GM23248 (cell line): ENCODE measurements around the gene KCNS3.

Experiments used
- EZH2 ChIP-seq: fragments of 200-600 bp; sonication (generic); IDR thresholded peaks from 2 replicates; pipeline ENCODE4 v1.6.1; 2018; ENCODE audit warnings: antibody characterized with exemption, mild to moderate bottlenecking; ENCODE audit not compliant: insufficient read depth, poor library complexity, severe bottlenecking
- EZH2phosphoT487 ChIP-seq: fragments of 200-600 bp; sonication (generic); IDR thresholded peaks from 2 replicates; pipeline ENCODE4 v1.6.1; 2018; ENCODE audit warnings: antibody characterized with exemption, moderate library complexity, mild to moderate bottlenecking, low read depth; ENCODE audit not compliant: insufficient read depth

DNA sequence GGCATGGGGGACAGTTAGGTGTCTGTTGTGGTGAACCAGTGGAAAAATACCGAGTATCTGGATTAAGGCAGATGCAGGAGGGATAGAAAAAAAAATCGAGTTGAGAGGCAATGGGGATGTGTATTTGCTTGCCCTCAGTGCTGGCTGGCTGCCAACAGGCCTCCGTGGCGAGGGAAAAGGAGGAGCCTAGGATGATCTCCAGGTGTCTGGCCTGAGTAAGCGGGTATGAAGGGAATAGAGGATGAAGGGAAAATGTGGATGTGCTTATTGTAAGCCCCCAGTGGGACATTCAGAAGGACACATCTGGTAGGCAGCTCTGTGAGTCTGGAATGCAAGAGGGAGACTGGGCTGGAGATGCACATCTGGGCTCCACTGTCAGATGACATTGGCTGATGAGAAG, 22.8 kb downstream of the KCNS3 start:
- TF ChIP-seq EZH2 = no peak
- TF ChIP-seq EZH2phosphoT487 = no peak
